Liver (tissue), 3 donors: ENCODE measurements around the gene MYO6.

Experiments
- ATF3 ChIP-seq: IDR thresholded peaks from 2 replicates; pipeline ENCODE4 v1.6.1; 2016; ENCODE audit warnings: antibody characterized with exemption
- CTCF ChIP-seq: fragments of 150-350 bp; IDR thresholded peaks from 2 replicates; pipeline ENCODE4 v1.5.1; 2017; ENCODE audit warnings: improper control_type of control experiment, low read depth, low read length; ENCODE audit not compliant: missing input control
- FOXA2 ChIP-seq: IDR thresholded peaks from 2 replicates; pipeline ENCODE4 v1.6.1; 2016; ENCODE audit warnings: antibody characterized with exemption
- HNF4G ChIP-seq: IDR thresholded peaks from 2 replicates; pipeline ENCODE4 v1.6.1; 2016; ENCODE audit warnings: antibody characterized with exemption
- MAX ChIP-seq: IDR thresholded peaks from 2 replicates; pipeline ENCODE4 v1.6.1; 2016; ENCODE audit warnings: antibody characterized with exemption
- RAD21 ChIP-seq, 2 donors: IDR thresholded peaks; 2 replicates each; pipeline ENCODE4 v1.6.1; 2016; ENCODE audit warnings: antibody characterized with exemption in 2 of 2, mild to moderate bottlenecking in 2 of 2
- RXRA ChIP-seq, 2 donors: IDR thresholded peaks; 2 replicates each; pipeline ENCODE4 v1.6.1; 2017 to 2018; ENCODE audit warnings: antibody characterized with exemption in 2 of 2, mild to moderate bottlenecking in 1 of 2
- TAF1 ChIP-seq: conservative IDR thresholded peaks from 2 replicates; pipeline ENCODE4 v1.6.1; 2016; ENCODE audit warnings: antibody characterized with exemption, mild to moderate bottlenecking
- ZBTB33 ChIP-seq: IDR thresholded peaks from 2 replicates; pipeline ENCODE4 v1.6.1; 2016; ENCODE audit warnings: antibody characterized with exemption
- donor health status: healthy.
- donor health status: healthy.

GRCh38 chr6:75727206-75727605, 21.8 kb upstream of the MYO6 start:
- TF ChIP-seq CTCF, result no peak
- TF ChIP-seq RXRA (IDR thresholded peaks at IDR 0.05), result no peak
- no peak for TF ChIP-seq MAX
- no peak for TF ChIP-seq TAF1
- TF ChIP-seq HNF4G, result no peak
- no peak for TF ChIP-seq ZBTB33
- TF ChIP-seq RAD21 (IDR thresholded peaks at IDR 0.05), result no peak
- no peak for TF ChIP-seq ATF3
- no peak for TF ChIP-seq FOXA2
